PFSK-1 (cell line): ENCODE results near the gene TBCE.

Source experiments
- FOXP2 ChIP-seq: optimal IDR thresholded peaks from 2 replicates; pipeline ENCODE3; 2011; ENCODE audit warnings: borderline replicate concordance, control low read depth, inconsistent platforms; ENCODE audit not compliant: insufficient read depth; ENCODE audit errors: extremely low read length, extremely low read depth
- POLR2AphosphoS5 ChIP-seq: IDR thresholded peaks from 2 replicates; pipeline ENCODE4 v1.6.1; 2012; ENCODE audit warnings: low read depth, mild to moderate bottlenecking, control low read depth, low read length, moderate library complexity
- REST ChIP-seq, 2 experiments: IDR thresholded peaks; 2 replicates each; pipeline versions ENCODE4 v1.6.1 to v1.8.0; 2011 to 2012; ENCODE audit warnings: low read depth in 2 of 2, low read length in 2 of 2, control low read depth in 1 of 2, inconsistent platforms in 1 of 2, mild to moderate bottlenecking in 1 of 2, moderate library complexity in 1 of 2; ENCODE audit not compliant: insufficient read depth in 1 of 2
- SIN3A ChIP-seq: IDR thresholded peaks from 2 replicates; pipeline ENCODE4 v1.6.1; 2012; ENCODE audit warnings: mild to moderate bottlenecking, low read length, moderate library complexity, borderline replicate concordance; ENCODE audit not compliant: insufficient read depth
- TAF1 ChIP-seq: IDR thresholded peaks from 2 replicates; pipeline ENCODE4 v1.6.1; 2012; ENCODE audit warnings: low read length, control low read depth, borderline replicate concordance; ENCODE audit not compliant: insufficient read depth

Gene TBCE

GRCh38 chr1:235494531-235494930, 127.3 kb downstream of the TBCE start:
- TF ChIP-seq TAF1 (no peak), REST (IDR thresholded peaks at IDR 0.05; ENCODE audit: insufficient read depth in 1 of 2, low read depth in 2 of 2, low read length in 2 of 2) (no peak), FOXP2 (no peak), SIN3A (no peak), POLR2AphosphoS5 (no peak)

- TF ChIP-seq SIN3A (no peak), POLR2AphosphoS5 (no peak), FOXP2 (no peak), REST (IDR thresholded peaks at IDR 0.05; ENCODE audit: insufficient read depth in 1 of 2, low read depth in 2 of 2, low read length in 2 of 2) (no peak), TAF1 (no peak)
These were observed 127.8 kb downstream of the TBCE start for GRCh38 chr1:235495030-235495429.

- TF ChIP-seq SIN3A: no peak
- TF ChIP-seq REST (IDR thresholded peaks at IDR 0.05; ENCODE audit: insufficient read depth in 1 of 2, low read depth in 2 of 2, low read length in 2 of 2): no peak
- TF ChIP-seq FOXP2: no peak
- no peak for TF ChIP-seq POLR2AphosphoS5
- TF ChIP-seq TAF1: no peak
These were observed 128.3 kb downstream of the TBCE start for GRCh38 chr1:235495551-235495950.

GRCh38 chr1:235500971-235501540, 133.8 kb downstream of the TBCE start:
- TF ChIP-seq FOXP2 (no peak), TAF1 (no peak), REST (IDR thresholded peaks at IDR 0.05; ENCODE audit: insufficient read depth in 1 of 2, low read depth in 2 of 2, low read length in 2 of 2) (no peak), SIN3A (no peak), POLR2AphosphoS5 (no peak)
